Glutamatergic neuron (in vitro differentiated cells): ENCODE measurements around the gene COL13A1. TPM values are rescaled to one million over a fixed set of nuclear protein-coding genes. Genes with fewer than 3 reads are reported as not detected.
A peak's percentile ranks its signal among the peaks of the same experiment; 100 is the strongest.

Source experiments
- DNase-seq: peaks from one replicate; pipeline ENCODE4 v3.0.0; 2022
- H3K27ac Mint-ChIP-seq: one replicate; pipeline ENCODE4 v1.8.0; 2020; ENCODE audit warnings: mild to moderate bottlenecking, mixed read lengths, inconsistent platforms; ENCODE audit not compliant: unreplicated experiment
- H3K27me3 Mint-ChIP-seq: one replicate; pipeline ENCODE4 v1.8.0; 2020; ENCODE audit warnings: mild to moderate bottlenecking, moderate library complexity, mixed read lengths, inconsistent platforms; ENCODE audit not compliant: unreplicated experiment
- H3K36me3 Mint-ChIP-seq: one replicate; pipeline ENCODE4 v1.8.0; 2020; ENCODE audit warnings: mild to moderate bottlenecking, mixed read lengths, inconsistent platforms; ENCODE audit not compliant: unreplicated experiment
- H3K4me1 Mint-ChIP-seq: one replicate; pipeline ENCODE4 v1.8.0; 2020; ENCODE audit warnings: mild to moderate bottlenecking, low read depth, mixed read lengths, inconsistent platforms; ENCODE audit not compliant: unreplicated experiment
- H3K4me3 Mint-ChIP-seq: one replicate; pipeline ENCODE4 v1.8.0; 2020; ENCODE audit warnings: mild to moderate bottlenecking, mixed read lengths, inconsistent platforms; ENCODE audit not compliant: unreplicated experiment
- H3K9me3 Mint-ChIP-seq: one replicate; pipeline ENCODE4 v1.8.0; 2020; ENCODE audit warnings: mild to moderate bottlenecking, moderate library complexity, mixed read lengths, inconsistent platforms; ENCODE audit not compliant: unreplicated experiment
- total RNA-seq: library from RNA; stranded (reverse); fragmentation: NEBNext Ultra II Directional; extraction: Animal tissue kit (Norgen Biotek cat#: 25700); gene quantifications from one replicate; pipeline ENCODE4 v1.2.1, GENCODE V29; 2021; ENCODE audit not compliant: unreplicated experiment
- TF ChIP-seq, protein P1 (sequence below): fragments of 200-600 bp; sonication (generic); IDR thresholded peaks from one replicate; pipeline ENCODE4 v1.5.0; 2021; ENCODE audit not compliant: partially characterized antibody, unreplicated experiment

The COL13A1 gene
- total RNA-seq, 1 donor from 2014 or later, result 8.5 TPM

DNA sequence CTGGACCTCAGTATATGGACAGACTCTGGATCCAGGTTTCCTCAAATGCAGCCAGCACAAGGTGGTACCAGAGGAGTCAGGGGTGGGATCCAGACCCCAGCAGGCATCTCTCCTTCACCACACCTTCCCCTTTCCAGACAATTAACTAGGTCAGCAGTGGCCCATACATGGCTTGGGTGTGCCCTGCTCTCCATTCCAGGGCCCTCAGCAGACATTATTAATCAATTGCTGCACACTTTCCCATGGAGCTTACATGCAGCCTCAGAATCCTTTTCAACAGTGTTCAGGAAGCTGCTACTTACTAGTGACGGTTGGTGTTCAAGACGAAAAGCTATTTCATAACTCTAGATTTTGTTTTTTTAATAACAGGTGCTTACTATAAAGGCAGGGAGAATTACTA is 6.0 kb downstream of the COL13A1 start:
- peaks cover 25% of the 10 kb centered on the region for H3K4me1 Mint-ChIP-seq
- DNase-seq, result no peak
- H3K27me3 Mint-ChIP-seq, result peaks cover 13% of the 10 kb centered on the region
- TF ChIP-seq, protein P1, sequence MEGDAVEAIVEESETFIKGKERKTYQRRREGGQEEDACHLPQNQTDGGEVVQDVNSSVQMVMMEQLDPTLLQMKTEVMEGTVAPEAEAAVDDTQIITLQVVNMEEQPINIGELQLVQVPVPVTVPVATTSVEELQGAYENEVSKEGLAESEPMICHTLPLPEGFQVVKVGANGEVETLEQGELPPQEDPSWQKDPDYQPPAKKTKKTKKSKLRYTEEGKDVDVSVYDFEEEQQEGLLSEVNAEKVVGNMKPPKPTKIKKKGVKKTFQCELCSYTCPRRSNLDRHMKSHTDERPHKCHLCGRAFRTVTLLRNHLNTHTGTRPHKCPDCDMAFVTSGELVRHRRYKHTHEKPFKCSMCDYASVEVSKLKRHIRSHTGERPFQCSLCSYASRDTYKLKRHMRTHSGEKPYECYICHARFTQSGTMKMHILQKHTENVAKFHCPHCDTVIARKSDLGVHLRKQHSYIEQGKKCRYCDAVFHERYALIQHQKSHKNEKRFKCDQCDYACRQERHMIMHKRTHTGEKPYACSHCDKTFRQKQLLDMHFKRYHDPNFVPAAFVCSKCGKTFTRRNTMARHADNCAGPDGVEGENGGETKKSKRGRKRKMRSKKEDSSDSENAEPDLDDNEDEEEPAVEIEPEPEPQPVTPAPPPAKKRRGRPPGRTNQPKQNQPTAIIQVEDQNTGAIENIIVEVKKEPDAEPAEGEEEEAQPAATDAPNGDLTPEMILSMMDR, result no peak
- H3K4me3 Mint-ChIP-seq, result no peak overlapping the region
- H3K9me3 Mint-ChIP-seq, result peaks cover 4% of the 10 kb centered on the region
- peaks cover 8% of the 10 kb centered on the region for H3K36me3 Mint-ChIP-seq
- H3K27ac Mint-ChIP-seq, result no peak overlapping the region

DNA sequence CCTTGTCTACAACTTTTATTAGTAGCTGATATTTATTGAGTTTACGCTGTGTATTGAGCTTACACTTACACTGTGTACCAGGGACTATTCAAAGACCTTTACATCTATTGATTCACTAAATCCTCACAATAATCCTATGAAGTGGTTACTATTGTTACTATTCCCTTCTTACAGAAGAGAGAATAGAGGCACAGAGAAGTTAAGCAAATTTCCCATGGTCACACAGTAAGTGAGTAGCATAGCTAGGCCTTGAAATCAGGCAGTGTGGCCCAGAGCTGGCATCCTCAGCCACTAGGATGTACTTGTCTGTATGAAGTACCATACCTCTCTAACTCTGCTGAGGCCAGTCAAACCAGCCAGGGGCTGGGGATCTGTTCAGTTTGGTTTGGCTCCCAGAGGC is 7.6 kb downstream of the COL13A1 start:
- TF ChIP-seq, protein P1, result no peak
- no peak overlapping the region for H3K4me3 Mint-ChIP-seq
- H3K9me3 Mint-ChIP-seq, result peaks cover 2% of the 10 kb centered on the region
- peaks cover 4% of the 10 kb centered on the region for H3K36me3 Mint-ChIP-seq
- H3K27ac Mint-ChIP-seq, result no peak overlapping the region
- no peak for DNase-seq
- H3K4me1 Mint-ChIP-seq, result peaks cover 21% of the 10 kb centered on the region
- H3K27me3 Mint-ChIP-seq, result peaks cover 8% of the 10 kb centered on the region

DNA sequence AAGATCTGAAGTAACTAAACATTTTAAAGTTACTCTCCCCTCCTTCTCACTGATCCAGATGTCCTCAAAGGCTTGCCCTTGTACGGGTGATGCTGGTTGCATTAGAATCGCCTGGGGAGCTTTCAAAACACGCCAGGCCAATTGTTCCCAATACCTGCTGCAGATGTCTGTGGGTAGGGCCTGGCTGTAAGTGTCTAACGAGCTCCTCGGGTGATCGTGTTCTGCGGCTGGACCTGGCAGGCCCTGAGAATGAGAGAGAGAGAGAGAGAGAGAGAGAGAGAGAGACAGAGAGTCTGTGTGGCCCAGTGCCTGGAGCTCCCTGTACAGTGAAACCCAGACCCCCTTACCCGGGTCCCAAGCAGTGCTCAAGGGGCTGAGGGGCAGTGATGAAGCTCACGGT is 8.4 kb downstream of the COL13A1 start:
- H3K27me3 Mint-ChIP-seq, result peaks cover 5% of the 10 kb centered on the region
- no peak overlapping the region for H3K27ac Mint-ChIP-seq
- TF ChIP-seq, protein P1, result no peak
- H3K36me3 Mint-ChIP-seq, result peaks cover 4% of the 10 kb centered on the region
- DNase-seq, result no peak
- no peaks in the 10 kb centered on the region for H3K9me3 Mint-ChIP-seq
- peak overlapping the region; percentile 23 for H3K4me3 Mint-ChIP-seq
- H3K4me1 Mint-ChIP-seq, result peaks cover 16% of the 10 kb centered on the region

DNA sequence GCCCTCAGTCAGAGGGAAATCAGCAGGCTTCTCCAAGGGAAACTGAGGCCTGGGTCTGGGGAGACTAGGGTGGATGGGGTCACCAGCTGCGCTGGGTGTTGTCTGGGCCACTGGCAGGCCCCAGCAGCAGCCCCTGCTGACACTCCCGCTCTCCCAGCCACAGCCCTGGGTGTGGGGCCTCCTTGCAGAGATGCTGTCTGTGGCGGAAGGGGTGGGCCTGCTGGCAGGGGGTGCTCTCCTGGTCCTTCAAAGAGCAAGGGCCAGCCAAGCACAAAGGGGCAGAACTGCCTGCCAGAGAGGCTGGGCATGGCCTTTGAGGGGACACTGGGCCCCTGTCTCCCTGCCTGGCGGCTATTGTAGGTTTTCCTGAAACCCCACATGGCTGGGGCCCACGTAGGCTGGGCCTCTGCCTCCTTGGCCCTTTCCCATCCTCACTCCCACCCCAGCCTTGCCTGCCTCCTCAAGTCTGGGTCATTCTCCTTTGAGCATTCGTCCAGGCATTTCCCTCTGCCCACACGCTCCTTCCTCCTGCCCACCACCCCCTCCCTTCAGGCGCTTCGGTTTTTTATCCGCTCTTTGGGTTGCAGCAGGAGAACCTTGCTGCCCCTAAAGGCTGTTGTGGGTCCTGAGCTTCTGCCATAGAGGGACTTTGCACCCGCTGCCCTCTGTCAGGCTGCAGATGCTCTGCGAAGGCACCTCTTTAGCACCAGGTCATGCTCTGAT is 9.1 kb downstream of the COL13A1 start:
- Mint-ChIP-seq H3K27me3 (peaks cover 5% of the 10 kb centered on the region), H3K9me3 (no peaks in the 10 kb centered on the region), H3K4me3 (no peak overlapping the region), H3K27ac (no peak overlapping the region), H3K4me1 (peaks cover 14% of the 10 kb centered on the region), H3K36me3 (peaks cover 8% of the 10 kb centered on the region)
- TF ChIP-seq, protein P1, result no peak
- DNase-seq, result no peak

DNA sequence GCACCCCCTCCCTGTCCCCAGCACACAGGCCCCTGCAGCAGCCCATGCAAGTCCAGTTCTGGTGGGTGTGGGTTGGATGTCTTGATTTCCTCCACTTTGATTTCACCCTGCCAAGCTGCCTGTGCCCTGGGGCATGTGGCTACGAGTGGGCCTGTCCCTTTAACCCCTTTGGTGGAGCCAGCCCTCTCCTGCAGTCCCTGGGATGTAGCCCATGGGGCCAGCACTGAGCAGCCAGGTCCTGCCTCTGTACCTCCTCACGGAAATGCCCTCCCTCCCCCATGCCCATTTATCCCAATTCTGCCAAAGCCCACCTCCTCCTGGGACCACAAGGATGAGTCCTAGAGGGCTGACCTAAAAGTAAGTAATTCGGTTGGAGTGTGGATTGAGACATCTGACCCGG is 11.9 kb downstream of the COL13A1 start:
- peaks cover 19% of the 10 kb centered on the region for H3K4me1 Mint-ChIP-seq
- H3K36me3 Mint-ChIP-seq, result peaks cover 5% of the 10 kb centered on the region
- peaks cover 7% of the 10 kb centered on the region for H3K27me3 Mint-ChIP-seq
- H3K9me3 Mint-ChIP-seq, result peaks cover 3% of the 10 kb centered on the region
- TF ChIP-seq, protein P1, result no peak
- no peak for DNase-seq
- no peak overlapping the region for H3K27ac Mint-ChIP-seq
- no peak overlapping the region for H3K4me3 Mint-ChIP-seq
